GM19099 (cell line): Measurements from ENCODE around the gene SLC25A48.

ENCODE experiments used
- POLR2A ChIP-seq: IDR thresholded peaks from 3 replicates; pipeline ENCODE4 v1.6.1; 2011; ENCODE audit warnings: low read depth; ENCODE audit not compliant: insufficient read length; ENCODE audit errors: extremely low read depth

Gene SLC25A48

DNA sequence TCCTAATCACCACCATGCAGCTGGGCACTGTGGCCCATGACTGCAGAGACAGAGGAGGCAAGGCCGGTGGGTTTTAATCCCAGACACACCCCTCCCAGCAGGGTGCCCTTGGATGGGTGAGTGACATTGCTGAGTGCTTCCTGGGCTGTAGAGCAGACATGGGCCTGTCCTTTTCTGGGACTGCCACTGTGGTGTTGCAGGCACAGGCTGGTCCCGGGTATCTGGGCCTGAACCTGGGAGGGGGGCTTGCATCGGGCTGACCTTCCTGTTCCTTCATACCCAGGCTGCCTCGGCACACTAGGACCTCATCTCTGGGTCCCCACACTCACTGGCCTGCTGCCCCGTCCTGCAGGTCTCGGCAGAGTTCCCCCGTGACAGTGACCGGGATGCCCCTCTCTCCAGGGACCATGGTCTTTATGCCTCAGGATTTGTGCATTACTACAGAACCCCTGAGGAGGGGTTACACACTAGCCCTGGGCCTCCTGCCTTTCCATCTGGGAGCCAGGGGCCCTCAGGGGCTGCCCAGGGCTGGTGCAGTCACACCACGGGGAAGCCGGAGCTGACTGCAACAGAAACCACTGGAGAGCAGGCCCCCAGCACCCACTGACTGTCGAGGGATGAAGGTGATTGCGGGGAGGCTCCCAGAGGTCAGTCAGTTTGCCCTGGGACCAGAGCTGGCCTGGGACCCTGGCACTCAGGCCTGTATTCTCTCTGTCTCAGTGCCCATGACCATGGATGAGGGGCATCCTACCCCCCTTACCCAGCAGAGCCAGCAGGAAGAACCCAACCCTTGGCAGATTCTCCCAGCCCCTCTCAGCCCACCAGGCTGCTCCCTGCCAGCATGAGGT is 8.9 kb upstream of the SLC25A48 start:
- TF ChIP-seq POLR2A, result no peak

DNA sequence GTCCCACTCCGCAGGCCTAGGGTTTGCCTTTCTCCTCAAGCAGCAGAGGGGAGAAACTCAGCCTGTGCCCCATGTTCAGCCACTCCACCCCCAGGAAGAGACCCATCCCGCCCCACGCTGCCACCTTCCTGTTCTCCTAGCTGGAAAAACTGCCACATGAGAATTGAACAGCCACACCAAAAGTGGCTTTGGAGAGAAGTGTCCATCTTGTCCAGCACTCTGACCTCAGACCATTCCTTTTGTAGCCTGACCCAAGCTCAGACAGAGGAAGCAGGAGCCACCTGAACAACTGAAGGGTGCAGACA is 8.3 kb upstream of the SLC25A48 start:
- no peak for TF ChIP-seq POLR2A

DNA sequence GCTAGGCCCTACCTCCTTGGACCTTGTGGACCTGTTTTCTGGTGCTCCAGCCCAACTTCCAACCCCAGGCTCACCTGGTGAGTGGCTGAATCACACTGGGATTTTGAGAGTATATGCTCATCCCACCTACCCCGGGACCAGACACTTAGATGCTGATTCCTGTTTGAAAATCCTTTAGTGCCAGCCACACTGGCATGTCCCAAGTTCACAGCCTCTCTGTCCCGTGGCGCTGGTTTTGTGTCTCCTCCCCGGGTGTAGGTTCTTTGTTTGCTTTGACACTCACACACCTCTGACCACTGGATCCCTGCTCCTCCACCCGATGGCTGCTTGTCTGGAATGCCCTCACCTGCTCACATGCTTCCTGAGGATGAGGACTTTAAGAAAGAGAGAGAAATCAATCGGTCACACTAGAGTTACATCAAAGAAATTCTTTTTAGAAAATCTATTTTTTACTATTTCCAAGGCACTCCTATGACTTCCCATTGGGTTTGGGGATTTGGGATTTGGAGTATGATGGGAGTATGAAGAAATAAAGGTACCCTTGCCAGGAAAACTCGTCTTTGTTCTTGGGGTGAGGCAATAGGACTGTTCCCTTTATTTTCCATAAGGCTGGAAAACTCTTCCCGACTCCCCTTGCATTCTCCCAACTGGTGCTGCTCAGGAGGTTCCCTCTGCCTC is 7.3 kb upstream of the SLC25A48 start:
- TF ChIP-seq POLR2A, result no peak

DNA sequence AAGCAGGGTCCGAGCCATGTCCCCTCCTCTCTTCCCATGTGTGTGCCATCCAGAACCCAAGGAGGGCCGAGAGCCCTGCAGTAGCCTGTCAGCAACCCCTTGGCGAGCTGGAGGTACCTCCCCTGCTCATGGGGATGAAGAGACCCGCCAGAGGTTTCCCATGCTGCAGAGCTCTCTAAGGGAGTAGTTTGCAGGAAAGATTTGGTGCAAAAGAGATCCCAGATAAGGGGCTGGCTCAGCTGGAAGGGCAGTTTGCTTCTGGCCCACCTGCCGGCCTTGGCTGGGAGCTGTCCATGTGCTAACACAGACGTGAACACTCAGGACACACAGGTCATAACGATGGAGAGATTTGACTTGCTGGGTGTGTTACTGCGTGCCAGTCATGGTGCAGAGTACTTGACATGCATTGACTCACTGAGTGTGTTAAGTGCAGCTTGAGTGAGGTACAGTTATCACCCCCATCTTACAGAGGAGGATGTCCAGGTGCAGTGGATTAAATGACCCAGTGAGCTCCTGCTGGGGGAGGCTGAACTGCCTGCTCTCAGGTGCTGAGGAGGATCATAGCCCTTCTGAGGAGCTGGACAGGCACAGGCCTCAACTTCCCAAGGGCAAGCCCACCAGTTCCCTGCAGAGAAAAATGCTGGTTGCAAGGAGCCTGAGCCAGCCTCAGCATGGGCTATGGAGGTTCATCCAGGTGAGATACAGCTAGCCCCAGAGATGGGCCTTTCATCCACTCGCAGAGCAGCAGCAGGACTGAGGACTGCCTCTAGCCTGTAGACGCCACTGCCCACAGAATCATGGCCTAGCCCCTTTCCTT is 6.3 kb upstream of the SLC25A48 start:
- no peak for TF ChIP-seq POLR2A

DNA sequence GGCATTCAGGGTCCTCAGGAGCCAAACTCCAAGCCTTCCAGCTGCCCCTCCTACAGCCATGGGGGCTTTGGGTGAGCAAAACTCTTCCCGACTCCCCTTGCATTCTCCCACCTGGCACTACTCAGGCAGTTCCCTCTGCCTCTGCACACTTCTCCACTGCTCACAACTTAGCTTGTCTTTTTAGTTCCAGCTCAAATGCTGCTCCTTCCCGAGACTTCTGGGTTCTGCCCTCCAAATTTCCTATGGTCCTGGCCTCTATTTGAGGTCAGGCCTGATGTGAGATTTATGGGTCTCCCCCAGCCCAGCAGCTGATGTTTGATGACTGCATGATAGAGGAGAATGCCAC is 5.7 kb upstream of the SLC25A48 start:
- TF ChIP-seq POLR2A, result no peak

DNA sequence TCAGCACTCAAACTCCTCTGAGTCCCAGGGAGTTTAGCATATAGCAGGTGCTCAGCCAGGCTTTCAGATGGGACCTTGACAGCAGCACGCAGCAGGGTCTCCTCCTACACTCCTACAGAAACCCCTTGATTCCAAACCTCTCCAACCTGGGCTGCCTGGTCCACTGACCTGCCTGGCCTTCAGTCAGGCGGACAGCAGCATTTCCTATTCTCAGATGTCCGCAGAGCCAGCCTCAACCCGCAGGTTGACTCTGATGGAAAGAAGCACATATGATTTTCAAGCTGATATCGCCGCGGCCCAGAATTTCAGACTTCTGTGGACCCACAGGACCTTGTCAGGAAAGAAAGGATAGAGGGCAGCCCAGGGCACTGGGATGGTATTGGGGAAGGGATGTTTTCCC is 5.3 kb upstream of the SLC25A48 start:
- no peak for TF ChIP-seq POLR2A

DNA sequence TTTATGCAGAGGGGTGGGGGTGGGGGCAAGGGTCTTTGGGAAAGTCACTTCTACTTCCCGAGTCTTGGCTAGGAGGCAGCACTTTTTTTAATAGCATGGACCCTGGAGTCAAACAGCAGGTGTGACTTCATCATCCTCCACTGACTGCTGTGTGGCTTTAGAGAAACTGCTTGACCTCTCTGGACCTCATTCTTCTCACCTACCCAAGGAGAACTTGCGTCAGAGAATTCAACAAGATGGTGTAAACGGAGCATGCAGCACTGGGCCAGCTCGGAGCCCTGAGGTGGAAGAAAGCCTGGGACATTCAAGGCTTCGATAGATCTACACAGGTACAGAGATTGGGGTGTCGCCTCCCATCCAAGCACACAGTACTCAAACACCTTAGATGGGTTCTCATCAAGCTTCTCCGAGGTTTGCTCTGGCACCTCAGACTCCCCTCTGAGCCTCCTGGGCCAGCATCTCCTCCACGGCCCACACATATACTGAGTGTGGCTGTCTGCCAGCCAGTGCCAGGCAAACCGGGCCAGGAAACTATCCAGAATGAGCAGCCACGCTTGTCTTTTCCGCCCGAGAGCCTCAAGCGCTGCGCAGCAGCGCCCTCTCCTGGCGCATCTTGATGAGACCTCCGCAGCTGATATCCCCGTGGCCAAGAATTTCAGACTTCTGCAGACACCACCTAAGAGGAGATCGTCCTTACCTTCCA is 4.6 kb upstream of the SLC25A48 start:
- TF ChIP-seq POLR2A, result no peak

DNA sequence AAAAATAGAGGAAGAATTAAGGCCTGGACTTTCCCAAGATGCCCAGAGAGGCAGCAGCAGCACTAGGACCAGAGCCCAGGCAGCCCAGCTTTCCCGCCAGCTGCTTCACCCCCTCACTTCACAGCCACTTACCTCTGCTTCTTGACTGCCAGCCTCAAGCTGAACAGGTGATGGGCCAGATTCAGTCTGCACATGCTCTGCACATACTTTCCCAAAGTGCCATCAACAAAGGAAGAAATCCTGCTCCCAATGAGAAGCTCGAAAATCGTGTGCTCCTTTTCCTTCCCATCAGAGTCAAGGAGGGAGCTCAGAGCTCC is 4.1 kb upstream of the SLC25A48 start:
- no peak for TF ChIP-seq POLR2A

DNA sequence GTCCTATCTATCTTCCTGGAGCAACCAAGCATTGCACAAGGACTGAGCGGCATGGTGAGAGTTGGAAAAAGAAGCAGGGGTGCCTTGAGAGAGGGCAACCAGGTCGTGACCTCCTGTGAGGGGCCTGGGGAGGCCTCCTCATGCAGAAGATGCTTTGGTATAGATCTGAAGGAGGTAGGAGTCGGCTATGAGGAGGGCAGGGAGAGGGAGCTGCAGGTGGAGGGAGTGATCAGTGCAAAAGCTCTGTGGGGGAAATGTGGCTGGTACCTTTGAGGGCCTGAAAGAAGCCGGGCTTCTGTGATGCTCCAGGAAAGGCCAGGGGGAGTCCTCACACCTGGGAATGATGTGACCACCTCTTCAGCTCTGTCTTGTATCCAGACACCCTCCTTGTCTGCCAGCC is 3.6 kb upstream of the SLC25A48 start:
- TF ChIP-seq POLR2A, result no peak

DNA sequence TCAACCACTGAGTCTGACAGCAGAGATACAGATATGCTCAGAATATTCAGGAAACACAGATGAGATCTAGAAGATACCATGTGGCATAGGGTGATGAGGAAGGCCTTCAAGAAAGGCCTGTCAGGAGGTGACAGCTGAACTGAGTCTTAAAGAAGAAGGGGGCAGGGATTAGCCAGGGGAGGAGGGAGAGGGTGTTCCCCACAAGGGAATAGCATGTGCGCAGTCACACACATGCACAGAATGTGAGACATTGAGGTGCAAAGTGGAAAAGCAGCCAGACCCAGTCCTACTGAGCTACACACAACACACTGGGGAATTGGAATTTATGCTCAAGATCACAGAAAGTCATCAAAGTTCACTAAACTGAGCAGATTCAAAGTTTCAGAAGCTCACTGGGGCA is 3.0 kb upstream of the SLC25A48 start:
- no peak for TF ChIP-seq POLR2A

DNA sequence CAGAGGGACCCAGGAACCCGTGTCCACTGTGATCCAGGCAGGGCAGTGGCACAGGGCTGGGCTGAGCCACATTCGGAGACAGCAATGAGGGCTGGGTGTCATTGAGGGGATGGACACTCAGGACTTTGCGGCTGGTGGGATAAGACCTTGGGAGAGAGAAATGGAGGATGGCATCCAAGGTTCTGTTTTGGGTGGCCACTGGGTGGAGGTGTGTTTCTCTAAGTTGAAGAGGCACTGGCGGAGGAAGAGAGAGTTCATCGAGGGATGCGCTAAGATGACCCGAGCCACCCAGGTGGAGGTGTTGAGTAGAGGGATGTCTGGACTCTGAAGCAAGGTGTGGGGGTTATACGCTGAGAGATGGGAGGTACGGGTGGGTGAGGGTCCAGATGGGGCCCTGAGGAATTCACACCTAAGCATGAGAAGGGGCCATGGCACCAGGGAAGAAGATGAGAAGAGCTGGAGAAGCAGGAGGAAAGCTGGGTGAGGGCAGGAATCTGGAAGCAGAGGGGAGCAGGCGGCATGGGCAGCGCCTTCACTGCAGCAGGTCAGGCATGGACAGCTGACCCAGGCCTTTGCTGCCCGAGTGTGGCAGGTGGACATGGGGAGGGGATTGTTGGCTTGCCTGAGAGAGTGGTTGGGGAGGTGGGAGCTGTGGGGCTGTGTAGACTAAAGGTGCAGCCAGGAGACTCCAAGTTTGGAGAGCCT is 2.5 kb upstream of the SLC25A48 start:
- no peak for TF ChIP-seq POLR2A

DNA sequence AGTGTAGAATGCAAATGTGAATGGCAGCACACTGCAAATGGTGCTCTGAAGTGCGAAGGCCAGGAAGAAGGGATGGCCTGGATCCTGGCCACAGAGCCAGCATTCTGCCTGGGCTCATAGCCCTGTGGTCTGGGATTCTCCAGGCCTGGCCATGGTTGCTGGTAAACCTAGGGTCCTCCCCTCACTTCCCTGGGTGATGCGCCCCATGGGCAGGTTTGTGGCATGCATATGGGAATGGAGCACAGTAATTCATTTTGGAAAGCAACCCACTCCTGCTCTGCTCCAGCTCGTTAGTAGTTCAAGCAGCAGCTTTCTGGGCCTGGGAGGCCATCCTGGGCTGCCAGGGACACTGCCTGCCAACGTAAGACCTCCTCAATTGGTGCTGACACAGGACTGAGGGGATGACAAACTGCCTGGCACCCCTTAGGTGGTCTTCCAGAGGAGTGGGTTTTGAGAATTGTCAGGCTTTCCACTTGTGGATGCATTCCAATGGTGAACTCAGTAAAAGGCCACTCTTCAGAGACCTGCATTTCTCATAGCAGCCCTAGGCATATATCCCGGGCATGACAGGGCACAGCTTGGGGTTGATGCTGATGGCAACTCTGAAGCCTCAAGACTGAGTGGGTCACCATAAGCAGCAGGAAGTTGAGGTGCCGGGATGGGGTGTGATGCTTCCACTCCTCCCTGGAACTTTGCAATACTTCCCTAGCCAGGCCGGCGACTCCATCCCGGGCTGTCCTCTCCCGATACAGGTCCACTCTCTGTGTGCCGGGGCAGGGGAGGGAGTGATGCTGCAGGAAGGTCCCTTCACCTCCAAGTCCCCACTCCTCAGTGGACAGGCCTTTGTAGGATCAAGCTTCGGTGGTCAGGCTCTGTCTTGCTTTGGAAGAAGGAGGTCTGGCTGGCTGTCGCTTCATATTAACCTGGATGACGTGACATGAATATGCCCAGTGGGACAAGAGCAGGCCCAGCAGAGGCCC is 1.2 kb upstream of the SLC25A48 start:
- TF ChIP-seq POLR2A, result no peak

DNA sequence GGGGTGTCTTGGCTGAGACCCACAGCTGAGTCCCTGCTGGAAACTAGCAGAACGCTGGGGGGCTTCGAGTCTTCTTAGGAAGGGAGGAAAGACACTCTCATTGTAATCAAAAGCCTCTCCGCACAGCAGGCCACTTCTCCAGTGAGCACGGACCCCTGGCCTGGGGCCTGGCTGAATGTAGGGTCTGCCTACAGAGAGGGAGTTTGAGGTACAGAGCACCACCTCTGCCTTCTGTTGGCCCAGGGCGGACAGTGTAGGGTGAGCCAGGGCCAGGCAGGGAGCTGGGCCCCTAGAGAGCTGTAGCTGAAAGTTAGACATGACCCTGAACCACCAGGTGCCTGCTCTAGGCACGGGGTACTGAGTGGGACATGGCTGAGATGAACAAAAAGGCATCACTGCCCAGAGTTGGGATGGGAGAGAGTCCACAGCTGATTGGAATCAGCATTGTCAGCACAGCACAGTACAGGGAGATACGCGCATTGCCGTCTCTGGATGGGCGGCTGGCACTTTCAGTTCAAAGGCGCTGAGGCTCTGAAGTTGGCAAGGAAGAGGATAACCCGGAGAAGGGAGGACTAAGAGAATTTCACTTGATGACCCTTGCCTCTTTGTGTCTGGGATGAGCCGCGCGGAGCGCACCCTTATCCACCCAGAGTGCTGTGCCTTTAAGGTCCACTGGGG is 363 bp upstream of the SLC25A48 start:
- TF ChIP-seq POLR2A, result no peak
